Measurements from ENCODE around the gene SLC22A23. TPM values are rescaled to one million over a fixed set of nuclear protein-coding genes. Genes with fewer than 3 reads are reported as not detected.

The SLC22A23 gene
- total RNA-seq, 1 experiment from 2014 or later = 6.8 TPM

- no peak for DNase-seq
- no peak overlapping the region for H3K27ac Mint-ChIP-seq
- H3K36me3 Mint-ChIP-seq (ENCODE audit: insufficient read depth in 1 of 3, low read depth in 3 of 3) = peaks cover 15 to 35% (median 26%) of the 10 kb centered on the region in 3 experiments
- peaks cover 8% of the 10 kb centered on the region for H3K23me2 ChIP-seq (ENCODE audit: insufficient read length, low read depth, low read length, poor library complexity, severe bottlenecking)
- no peak overlapping the region for H3K27ac ChIP-seq (ENCODE audit: insufficient read length, low read depth, low read length)
- H3T11ph ChIP-seq (ENCODE audit: low read length) = no peak overlapping the region
- H4K5ac ChIP-seq (ENCODE audit: insufficient read length, low read depth, low read length) = no peak overlapping the region
- H4K20me1 ChIP-seq (ENCODE audit: control insufficient read depth, insufficient read depth, insufficient read length) = no peaks in the 10 kb centered on the region
- H2BK12ac ChIP-seq (ENCODE audit: insufficient read length, low read depth, low read length) = no peak overlapping the region
- no peak overlapping the region for H4K91ac ChIP-seq (ENCODE audit: insufficient read length, low read depth, low read length)
- H3K9ac ChIP-seq (ENCODE audit: extremely low read depth, insufficient read length, low read length) = no peak overlapping the region
- H3K79me2 ChIP-seq (ENCODE audit: insufficient read depth, low read length) = peaks cover 27% of the 10 kb centered on the region; the same call in 1 of the 2 replicates
- H2BK20ac ChIP-seq (ENCODE audit: low read depth, low read length, poor library complexity, severe bottlenecking) = no peak overlapping the region
- TF ChIP-seq, protein P1, sequence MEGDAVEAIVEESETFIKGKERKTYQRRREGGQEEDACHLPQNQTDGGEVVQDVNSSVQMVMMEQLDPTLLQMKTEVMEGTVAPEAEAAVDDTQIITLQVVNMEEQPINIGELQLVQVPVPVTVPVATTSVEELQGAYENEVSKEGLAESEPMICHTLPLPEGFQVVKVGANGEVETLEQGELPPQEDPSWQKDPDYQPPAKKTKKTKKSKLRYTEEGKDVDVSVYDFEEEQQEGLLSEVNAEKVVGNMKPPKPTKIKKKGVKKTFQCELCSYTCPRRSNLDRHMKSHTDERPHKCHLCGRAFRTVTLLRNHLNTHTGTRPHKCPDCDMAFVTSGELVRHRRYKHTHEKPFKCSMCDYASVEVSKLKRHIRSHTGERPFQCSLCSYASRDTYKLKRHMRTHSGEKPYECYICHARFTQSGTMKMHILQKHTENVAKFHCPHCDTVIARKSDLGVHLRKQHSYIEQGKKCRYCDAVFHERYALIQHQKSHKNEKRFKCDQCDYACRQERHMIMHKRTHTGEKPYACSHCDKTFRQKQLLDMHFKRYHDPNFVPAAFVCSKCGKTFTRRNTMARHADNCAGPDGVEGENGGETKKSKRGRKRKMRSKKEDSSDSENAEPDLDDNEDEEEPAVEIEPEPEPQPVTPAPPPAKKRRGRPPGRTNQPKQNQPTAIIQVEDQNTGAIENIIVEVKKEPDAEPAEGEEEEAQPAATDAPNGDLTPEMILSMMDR (conservative IDR thresholded peaks at IDR 0.05) = no peak
- no peaks in the 10 kb centered on the region for H3K9me3 Mint-ChIP-seq
- H3K27me3 ChIP-seq (ENCODE audit: insufficient read depth, low read length) = no peaks in the 10 kb centered on the region
- H3K56ac ChIP-seq (ENCODE audit: insufficient read length, low read depth, low read length) = no peak overlapping the region
- peak overlapping the region; percentile 87 for H3K4me2 ChIP-seq (ENCODE audit: insufficient read depth, insufficient read length, low read length)
- H2AFZ ChIP-seq (ENCODE audit: low read length) = no peak overlapping the region
- peaks cover 7% of the 10 kb centered on the region for H3K27me3 Mint-ChIP-seq (ENCODE audit: low read depth)
- no peak overlapping the region for H2AK5ac ChIP-seq (ENCODE audit: insufficient read length, low read length)
- H3K14ac ChIP-seq (ENCODE audit: insufficient read depth, low read length) = no peak overlapping the region
- no CpG with 5 or more reads among the region's 14 CpGs for WGBS (ENCODE audit: extremely low coverage, insufficient read length, low lambda C conversion rate)
- H3K4ac ChIP-seq (ENCODE audit: low read depth, low read length) = no peak overlapping the region
- no peaks in the 10 kb centered on the region; the same call in 1 of the 2 replicates for H3K4me1 ChIP-seq (ENCODE audit: insufficient read depth, low read length)
- peaks cover 8% of the 10 kb centered on the region for H3K79me1 ChIP-seq (ENCODE audit: insufficient read depth, low read depth, low read length, poor library complexity, severe bottlenecking)
- H3K18ac ChIP-seq (ENCODE audit: insufficient read length, low read depth, low read length) = no peak overlapping the region
- no peak overlapping the region for H3K23ac ChIP-seq (ENCODE audit: insufficient read length, low read depth, low read length)
- no peak overlapping the region for H2BK120ac ChIP-seq (ENCODE audit: low read depth, low read length, poor library complexity, severe bottlenecking)
- H3K4me1 Mint-ChIP-seq = peaks cover 17 to 19% of the 10 kb centered on the region in 2 experiments
- H4K8ac ChIP-seq (replicated peaks; ENCODE audit: insufficient read length, low read depth, low read length) = no peak overlapping the region
- peak overlapping the region; percentile 96 to 98 for H3K4me3 Mint-ChIP-seq
- no peak overlapping the region for H2BK15ac ChIP-seq (ENCODE audit: low read depth, low read length)
- H2BK5ac ChIP-seq (ENCODE audit: insufficient read length, low read length) = no peak overlapping the region
- H3K9me3 ChIP-seq (ENCODE audit: control insufficient read depth, low read depth, low read length) = no peaks in the 10 kb centered on the region
Measured at GRCh38 chr6:3260296-3260695, 196.6 kb downstream of the SLC22A23 start.
